HepG2 (cell line): ENCODE measurements around the gene RNU6-1.

ENCODE experiments used
- ZNF468 ChIP-seq: sonication (generic); formaldehyde crosslinking; IDR thresholded peaks from 2 replicates; pipeline ENCODE4 v1.8.0; 2022; ENCODE audit warnings: mild to moderate bottlenecking, moderate library complexity, missing genetic modification reagents
- ZNF749 ChIP-seq: sonication (generic); formaldehyde crosslinking; IDR thresholded peaks from 2 replicates; pipeline ENCODE4 v1.8.0; 2022; ENCODE audit warnings: mild to moderate bottlenecking, missing genetic modification reagents, moderate library complexity, borderline replicate concordance
- TF ChIP-seq, protein P1 (sequence below): sonication (generic); formaldehyde crosslinking; IDR thresholded peaks from 2 replicates; pipeline ENCODE4 v1.5.1; 2020; ENCODE audit warnings: mild to moderate bottlenecking, missing genetic modification reagents
- TF ChIP-seq, protein P2 (sequence below): IDR thresholded peaks from 2 replicates; pipeline ENCODE4 v1.6.1; 2016; ENCODE audit warnings: low read depth, control low read depth

DNA sequence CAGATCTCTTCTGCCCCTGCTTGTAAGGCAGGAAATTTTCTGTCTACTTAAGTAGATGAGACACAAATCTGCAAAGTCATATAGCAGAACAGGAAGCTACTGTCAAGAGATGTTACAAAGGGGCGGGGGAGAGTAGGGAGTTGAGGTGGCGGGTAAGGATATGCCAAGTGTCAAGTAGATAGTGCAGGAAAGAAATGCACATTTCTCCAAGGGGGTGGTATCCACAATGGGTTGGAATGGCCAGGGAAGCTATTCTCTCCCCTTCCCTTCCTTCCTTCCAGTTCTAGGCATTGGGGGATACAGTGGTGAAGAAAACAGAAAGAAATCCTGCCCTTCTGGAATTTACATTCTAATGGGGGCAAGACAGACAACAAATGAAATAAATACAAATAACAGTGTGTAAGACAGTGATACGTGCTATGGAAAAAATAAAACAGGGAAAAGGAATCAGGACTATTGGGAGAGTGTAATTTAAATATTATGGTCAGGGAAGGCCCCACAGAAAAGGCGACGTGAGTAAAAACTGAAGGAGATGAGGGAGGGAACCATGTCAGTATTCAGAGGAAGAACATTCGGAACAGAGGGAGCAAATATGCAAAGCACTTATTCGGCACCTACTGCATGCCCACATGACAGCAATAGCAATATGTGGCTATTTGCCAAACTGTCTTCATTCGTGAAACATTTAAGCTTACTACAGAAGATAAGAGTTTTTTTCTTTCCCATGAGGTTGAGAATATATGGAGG, 42.8 kb upstream of the RNU6-1 start:
- TF ChIP-seq, protein P1, sequence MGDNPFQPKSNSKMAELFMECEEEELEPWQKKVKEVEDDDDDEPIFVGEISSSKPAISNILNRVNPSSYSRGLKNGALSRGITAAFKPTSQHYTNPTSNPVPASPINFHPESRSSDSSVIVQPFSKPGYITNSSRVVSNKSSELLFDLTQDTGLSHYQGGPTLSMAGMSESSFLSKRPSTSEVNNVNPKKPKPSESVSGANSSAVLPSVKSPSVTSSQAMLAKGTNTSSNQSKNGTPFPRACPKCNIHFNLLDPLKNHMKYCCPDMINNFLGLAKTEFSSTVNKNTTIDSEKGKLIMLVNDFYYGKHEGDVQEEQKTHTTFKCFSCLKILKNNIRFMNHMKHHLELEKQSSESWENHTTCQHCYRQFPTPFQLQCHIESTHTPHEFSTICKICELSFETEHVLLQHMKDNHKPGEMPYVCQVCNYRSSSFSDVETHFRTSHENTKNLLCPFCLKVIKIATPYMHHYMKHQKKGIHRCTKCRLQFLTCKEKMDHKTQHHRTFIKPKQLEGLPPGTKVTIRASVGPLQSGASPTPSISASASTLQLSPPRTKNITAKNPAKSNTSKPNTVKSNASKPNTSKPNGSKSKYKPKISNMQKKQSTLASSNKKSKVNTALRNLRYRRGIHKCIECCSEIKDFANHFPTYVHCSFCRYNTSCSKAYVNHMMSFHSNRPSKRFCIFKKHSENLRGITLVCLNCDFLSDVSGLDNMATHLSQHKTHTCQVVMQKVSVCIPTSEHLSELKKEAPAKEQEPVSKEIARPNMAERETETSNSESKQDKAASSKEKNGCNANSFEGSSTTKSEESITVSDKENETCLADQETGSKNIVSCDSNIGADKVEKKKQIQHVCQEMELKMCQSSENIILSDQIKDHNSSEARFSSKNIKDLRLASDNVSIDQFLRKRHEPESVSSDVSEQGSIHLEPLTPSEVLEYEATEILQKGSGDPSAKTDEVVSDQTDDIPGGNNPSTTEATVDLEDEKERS (CRISPR knock-in tag), result no peak
- TF ChIP-seq, protein P2, sequence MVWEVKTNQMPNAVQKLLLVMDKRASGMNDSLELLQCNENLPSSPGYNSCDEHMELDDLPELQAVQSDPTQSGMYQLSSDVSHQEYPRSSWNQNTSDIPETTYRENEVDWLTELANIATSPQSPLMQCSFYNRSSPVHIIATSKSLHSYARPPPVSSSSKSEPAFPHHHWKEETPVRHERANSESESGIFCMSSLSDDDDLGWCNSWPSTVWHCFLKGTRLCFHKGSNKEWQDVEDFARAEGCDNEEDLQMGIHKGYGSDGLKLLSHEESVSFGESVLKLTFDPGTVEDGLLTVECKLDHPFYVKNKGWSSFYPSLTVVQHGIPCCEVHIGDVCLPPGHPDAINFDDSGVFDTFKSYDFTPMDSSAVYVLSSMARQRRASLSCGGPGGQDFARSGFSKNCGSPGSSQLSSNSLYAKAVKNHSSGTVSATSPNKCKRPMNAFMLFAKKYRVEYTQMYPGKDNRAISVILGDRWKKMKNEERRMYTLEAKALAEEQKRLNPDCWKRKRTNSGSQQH, result no peak
- TF ChIP-seq ZNF749 (CRISPR knock-in tag) (no peak), ZNF468 (CRISPR knock-in tag) (no peak)
